ENCODE measurements around the gene TFEB. TPM values are rescaled to one million over a fixed set of nuclear protein-coding genes. Genes with fewer than 3 reads are reported as not detected.

Gene TFEB
- total and polyA plus RNA-seq, 9 donors = 2.8 to 14.9 (median 8.8) TPM

DNA sequence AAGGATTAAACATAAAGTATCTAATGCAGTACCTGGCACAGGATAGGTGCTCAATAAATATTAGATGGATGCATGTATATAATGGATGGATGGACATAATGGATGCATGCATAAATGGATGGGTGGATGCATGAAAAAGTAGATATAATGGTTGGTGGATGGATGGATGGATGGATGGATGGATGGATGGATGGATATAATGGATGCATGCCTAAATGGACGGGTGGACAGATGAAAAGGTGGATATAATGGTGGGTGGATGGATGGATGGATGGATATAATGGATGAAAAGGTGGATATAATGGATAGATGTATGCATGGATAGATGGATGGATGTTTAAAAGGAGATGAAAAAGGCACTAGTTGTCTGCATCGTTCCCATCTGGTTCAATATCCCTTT lies 26.0 kb downstream of the TFEB start:
- intact Hi-C loops (cut with DNase I) = no loop called here
- 85 to 90% (median 87%) methylated on average over 2 of the region's 2 CpGs for WGBS, 3 donors
- no peaks in the 10 kb centered on the region for H3K9me3 ChIP-seq

DNA sequence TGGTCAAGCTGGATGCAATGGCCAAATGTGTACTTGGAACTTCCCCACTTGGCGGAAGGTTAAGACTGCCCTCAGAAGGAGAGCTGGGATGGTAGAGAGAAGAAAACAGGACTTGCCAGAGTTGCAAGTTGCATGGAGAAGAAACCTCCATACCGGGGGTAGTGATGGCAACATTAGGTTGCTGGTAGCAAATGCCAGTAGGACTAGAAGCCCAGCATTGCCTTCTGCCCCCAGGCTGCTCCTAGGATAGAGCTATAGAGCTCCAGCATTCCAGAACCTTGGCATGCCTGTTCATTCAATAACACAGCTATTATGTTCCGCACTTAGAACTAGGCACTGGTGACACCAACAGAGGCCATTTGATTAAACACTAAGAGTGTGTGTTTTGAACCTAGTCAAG lies 26.6 kb downstream of the TFEB start:
- no peaks in the 10 kb centered on the region for H3K27me3 ChIP-seq
- H3K4me1 ChIP-seq (ENCODE audit: insufficient read depth) = peaks cover 1% of the 10 kb centered on the region
- no peak for DNase-seq
- H3K36me3 ChIP-seq = no peaks in the 10 kb centered on the region
- WGBS, 3 donors = 96 to 99% (median 96%) methylated on average over 3 of the region's 3 CpGs
- no peak overlapping the region for H3K27ac ChIP-seq
- intact Hi-C loops (cut with DNase I) = no loop called here
- H3K9me3 ChIP-seq = no peaks in the 10 kb centered on the region
- TF ChIP-seq POLR2A (IDR thresholded peaks at IDR 0.05) = no peak
- no peak for TF ChIP-seq EP300 (IDR thresholded peaks at IDR 0.05)
- TF ChIP-seq, protein P1, sequence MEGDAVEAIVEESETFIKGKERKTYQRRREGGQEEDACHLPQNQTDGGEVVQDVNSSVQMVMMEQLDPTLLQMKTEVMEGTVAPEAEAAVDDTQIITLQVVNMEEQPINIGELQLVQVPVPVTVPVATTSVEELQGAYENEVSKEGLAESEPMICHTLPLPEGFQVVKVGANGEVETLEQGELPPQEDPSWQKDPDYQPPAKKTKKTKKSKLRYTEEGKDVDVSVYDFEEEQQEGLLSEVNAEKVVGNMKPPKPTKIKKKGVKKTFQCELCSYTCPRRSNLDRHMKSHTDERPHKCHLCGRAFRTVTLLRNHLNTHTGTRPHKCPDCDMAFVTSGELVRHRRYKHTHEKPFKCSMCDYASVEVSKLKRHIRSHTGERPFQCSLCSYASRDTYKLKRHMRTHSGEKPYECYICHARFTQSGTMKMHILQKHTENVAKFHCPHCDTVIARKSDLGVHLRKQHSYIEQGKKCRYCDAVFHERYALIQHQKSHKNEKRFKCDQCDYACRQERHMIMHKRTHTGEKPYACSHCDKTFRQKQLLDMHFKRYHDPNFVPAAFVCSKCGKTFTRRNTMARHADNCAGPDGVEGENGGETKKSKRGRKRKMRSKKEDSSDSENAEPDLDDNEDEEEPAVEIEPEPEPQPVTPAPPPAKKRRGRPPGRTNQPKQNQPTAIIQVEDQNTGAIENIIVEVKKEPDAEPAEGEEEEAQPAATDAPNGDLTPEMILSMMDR (IDR thresholded peaks at IDR 0.05) = no peak
- no peak overlapping the region for H3K4me3 ChIP-seq

More for the DNA sequence above, 26.0 kb downstream of the TFEB start:
- no peaks in the 10 kb centered on the region for H3K27me3 ChIP-seq
- DNase-seq = no peak
- no peaks in the 10 kb centered on the region for H3K36me3 ChIP-seq
- H3K4me3 ChIP-seq = no peak overlapping the region
- H3K4me1 ChIP-seq (ENCODE audit: insufficient read depth) = peaks cover 1% of the 10 kb centered on the region
- TF ChIP-seq, protein P1 (IDR thresholded peaks at IDR 0.05) = no peak
- TF ChIP-seq EP300 (IDR thresholded peaks at IDR 0.05) = no peak
- no peak for TF ChIP-seq POLR2A (IDR thresholded peaks at IDR 0.05)
- no peak overlapping the region for H3K27ac ChIP-seq

DNA sequence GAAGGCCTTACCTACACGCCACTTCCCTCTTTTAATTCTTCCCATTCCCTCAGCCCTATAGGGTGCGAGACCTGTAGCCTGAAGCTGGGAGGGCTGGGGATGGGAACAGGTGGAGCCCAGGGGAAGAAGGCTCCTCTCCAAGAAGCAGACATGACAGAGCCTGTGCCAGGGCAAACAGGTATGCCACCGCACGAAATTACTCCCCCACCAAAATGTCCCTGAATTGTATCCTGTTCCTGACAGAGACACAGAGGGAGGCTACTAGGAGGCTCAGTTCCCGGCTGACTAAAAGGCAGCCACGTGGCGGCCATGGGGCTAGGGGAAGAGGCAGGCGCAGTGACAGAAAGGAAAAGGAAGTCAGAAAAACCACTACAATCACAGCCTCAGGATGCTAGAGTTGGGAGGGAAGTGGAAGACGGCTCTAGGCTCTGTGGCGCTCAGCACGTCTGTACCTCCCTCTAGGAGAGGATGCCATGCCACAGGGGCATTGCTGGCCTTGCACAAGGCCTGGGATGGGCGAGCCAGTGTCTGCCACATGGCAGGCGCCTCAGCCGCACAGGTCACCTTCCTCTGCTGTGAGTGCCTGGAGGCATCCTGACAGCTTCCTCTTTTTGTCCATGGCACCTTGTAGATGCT lies 27.7 kb downstream of the TFEB start:
- H3K27ac ChIP-seq = no peak overlapping the region
- H3K9me3 ChIP-seq = no peaks in the 10 kb centered on the region
- H3K4me3 ChIP-seq = no peak overlapping the region
- H3K4me1 ChIP-seq (ENCODE audit: insufficient read depth) = peaks cover 1% of the 10 kb centered on the region
- H3K36me3 ChIP-seq = no peaks in the 10 kb centered on the region
- no peak for DNase-seq
- 82 to 86% (median 86%) methylated on average over 14 of the region's 14 CpGs for WGBS, 3 donors
- TF ChIP-seq POLR2A (IDR thresholded peaks at IDR 0.05) (no peak), EP300 (IDR thresholded peaks at IDR 0.05) (no peak)
- TF ChIP-seq, protein P1 (IDR thresholded peaks at IDR 0.05) = no peak
- intact Hi-C loops (cut with DNase I) = no loop called here
- H3K27me3 ChIP-seq = no peaks in the 10 kb centered on the region

DNA sequence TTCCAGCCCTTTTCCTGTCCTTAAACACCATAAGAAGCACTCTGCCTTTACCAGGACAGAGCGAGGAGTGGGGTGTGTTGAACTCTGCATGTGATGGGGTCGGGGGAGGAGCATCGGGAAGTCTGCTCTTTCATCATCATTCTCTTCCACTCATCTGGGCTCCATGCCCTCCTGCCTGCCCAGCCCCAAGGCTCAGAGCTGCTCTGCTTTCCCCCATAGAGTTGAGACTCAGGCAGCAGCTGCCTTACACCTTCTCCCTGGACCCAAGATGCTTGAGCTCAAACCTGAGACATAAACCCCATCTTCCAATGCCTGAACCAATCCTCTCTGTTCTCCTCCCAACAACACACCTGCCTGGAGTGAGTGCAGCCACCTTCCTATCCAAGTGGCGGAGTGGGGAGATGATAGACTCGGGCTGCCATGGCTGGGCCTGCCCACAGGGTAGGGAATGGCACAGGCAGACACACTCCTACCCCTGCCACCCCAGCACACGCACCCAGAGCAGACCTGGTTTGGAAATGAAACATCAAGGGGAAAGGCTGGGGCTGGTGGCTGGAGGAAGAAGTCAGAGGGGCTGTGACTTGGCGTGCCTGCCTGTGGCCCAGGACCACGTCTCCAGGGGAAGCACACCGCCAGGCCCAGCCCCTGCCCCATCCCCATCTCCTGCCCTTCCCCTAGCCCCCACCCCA lies 28.4 kb downstream of the TFEB start:
- no peaks in the 10 kb centered on the region for H3K36me3 ChIP-seq
- H3K9me3 ChIP-seq = no peaks in the 10 kb centered on the region
- H3K4me1 ChIP-seq (ENCODE audit: insufficient read depth) = peaks cover 1% of the 10 kb centered on the region
- TF ChIP-seq, protein P1 (IDR thresholded peaks at IDR 0.05) = no peak
- TF ChIP-seq EP300 (IDR thresholded peaks at IDR 0.05) (no peak), POLR2A (IDR thresholded peaks at IDR 0.05) (no peak)
- no peak overlapping the region for H3K4me3 ChIP-seq
- intact Hi-C loops (cut with DNase I) = no loop called here
- no peaks in the 10 kb centered on the region for H3K27me3 ChIP-seq
- 77 to 80% (median 79%) methylated on average over 9 of the region's 9 CpGs for WGBS, 3 donors
- H3K27ac ChIP-seq = no peak overlapping the region
- DNase-seq = peak in 2 of 5 donors; percentile 34 to 45

Measured in ovary (tissue), 9 donors.